ENCODE results near the gene BCL10. TPM values are rescaled to one million over a fixed set of nuclear protein-coding genes. Genes with fewer than 3 reads are reported as not detected.

BCL10 gene
- total RNA-seq, 1 experiment from 2014 or later = 14.5 TPM

DNA sequence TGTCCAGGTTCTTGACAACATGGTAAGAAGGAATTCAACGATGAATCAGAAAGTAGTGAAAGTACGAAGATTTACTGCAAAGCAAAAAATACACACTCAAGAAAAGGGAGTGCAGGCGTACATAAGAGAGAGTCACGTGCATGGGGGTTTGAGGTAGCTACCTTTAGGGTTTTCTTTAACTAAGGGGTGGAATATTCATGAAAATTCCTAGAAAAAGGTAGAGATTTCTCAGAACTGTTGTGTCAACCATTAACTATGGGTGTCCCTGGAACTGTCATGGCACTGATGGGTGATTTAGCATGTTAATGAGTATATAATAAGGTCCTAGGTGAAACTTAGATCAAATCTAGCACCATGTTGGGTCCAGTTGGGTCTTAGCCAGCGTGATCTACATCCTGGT, 53.1 kb downstream of the BCL10 start:
- no peak for DNase-seq (ENCODE audit: low spot score)

DNA sequence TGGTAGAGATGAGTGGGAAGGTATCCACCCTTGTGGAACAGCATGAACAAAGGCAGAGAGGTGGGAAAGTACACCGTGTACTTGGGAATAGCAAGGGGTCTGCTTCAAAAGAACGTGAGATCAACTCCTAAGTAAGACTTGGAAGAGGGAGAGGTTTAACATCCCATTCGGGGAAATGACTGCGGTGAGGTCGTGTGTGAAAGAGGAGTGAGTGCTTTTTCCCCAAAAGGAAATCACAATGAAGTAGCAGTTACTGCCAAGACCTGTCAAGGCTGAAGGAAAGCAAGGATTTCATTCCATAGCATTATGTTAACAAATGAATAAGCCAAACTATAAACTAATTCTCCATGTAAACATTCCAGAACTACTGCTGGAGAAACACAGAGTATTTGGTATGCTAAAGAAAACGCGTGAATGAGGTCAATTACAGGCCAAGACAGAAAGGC, 55.7 kb downstream of the BCL10 start:
- DNase-seq (ENCODE audit: low spot score) = no peak

DNA sequence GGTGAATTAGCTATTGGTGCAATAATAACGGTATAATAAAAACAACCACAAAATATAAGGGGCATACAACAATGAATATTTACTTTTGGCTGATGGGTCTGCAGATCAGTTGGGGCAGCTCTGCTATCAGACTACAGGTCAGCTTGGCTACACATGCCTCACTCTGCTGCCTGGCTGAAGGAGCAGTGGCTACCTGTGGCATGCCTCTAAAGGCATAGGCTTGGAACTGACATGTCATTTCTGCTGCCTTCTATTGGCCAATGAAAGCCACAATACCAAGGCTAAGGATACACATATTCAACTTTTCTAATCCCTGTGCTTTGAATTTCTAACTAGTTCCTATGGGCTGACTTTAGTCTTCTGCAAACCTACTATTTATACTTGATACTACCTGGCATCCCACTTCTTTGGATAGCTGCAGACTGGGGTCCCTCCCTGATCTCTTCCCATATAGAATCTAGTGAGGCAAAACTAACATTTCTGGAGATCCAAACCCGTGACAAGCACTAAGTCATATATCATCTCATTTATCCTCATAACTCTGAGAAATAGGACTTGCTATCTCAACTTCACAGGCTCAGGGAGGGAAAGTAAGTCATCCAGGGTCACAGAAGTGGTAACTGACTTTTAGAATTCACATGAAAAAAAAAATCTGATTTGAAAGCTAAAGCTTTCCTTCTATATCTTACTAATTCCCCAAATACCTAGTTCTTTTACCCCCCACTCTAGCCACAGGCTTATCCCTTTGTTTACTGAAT, 56.4 kb downstream of the BCL10 start:
- DNase-seq (ENCODE audit: low spot score) = no peak

DNA sequence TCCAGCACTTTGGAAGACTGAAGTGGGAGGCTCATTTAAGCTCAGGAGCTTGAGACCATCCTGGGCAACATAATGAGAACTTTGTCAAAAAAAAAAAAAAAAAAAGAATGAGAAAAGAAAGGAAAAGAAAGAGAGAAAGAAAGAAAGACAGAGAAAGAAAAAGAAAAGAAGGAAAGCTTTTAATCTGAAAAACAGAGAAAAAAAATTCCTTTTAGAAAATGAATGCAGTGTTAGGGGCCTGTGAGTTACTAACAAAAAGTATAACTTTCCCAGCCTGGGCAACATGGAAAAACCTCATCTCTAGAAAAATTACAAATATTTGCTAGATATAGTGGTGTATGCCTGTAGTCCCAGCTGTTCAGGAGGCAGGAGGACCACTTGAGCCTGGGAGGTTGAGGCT, 59.7 kb downstream of the BCL10 start:
- DNase-seq (ENCODE audit: low spot score) = no peak

Other genes with a start within 250 kb of the BCL10 start
- gene MCOLN3, start 228.1 kb downstream of the BCL10 start, total RNA-seq (2014; rRNA removed; shearing (Covaris generic)) = 19.3 and 22.4 TPM in 2 replicates
- 2.9 and 4.2 TPM in 2 replicates for gene SYDE2, start 75.6 kb downstream of the BCL10 start, total RNA-seq (2014; rRNA removed; shearing (Covaris generic))
- gene C1orf52, start 17.0 kb downstream of the BCL10 start, total RNA-seq (2014; rRNA removed; shearing (Covaris generic)) = 13.0 and 19.7 TPM in 2 replicates
- 19.0 and 20.7 TPM in 2 replicates for gene DDAH1, start 188.5 kb upstream of the BCL10 start, total RNA-seq (2014; rRNA removed; shearing (Covaris generic))

Measured in A172 (cell line).